Brain microvascular endothelial cell (primary cell): ENCODE data around the gene AGRN.

Experiments
- DNase-seq: peaks from one replicate; pipeline ENCODE4 v3.0.0-alpha.2; 2020
- H3K27ac ChIP-seq: fragments of 250-450 bp; sonication (Bioruptor Pico); 2 replicates; pipeline ENCODE4 v1.5.1; 2020; ENCODE audit warnings: mild to moderate bottlenecking, moderate library complexity
- H3K27me3 ChIP-seq: fragments of 250-450 bp; sonication (Bioruptor Pico); replicated peaks from 2 replicates; pipeline ENCODE4 v1.5.1; 2020; ENCODE audit warnings: mild to moderate bottlenecking
- H3K36me3 ChIP-seq: fragments of 250-450 bp; sonication (Bioruptor Pico); replicated peaks from 2 replicates; pipeline ENCODE4 v1.5.1; 2020; ENCODE audit warnings: mild to moderate bottlenecking
- H3K4me3 ChIP-seq: 2 replicates; pipeline ENCODE4 v1.5.1; 2011; ENCODE audit warnings: low read depth, mild to moderate bottlenecking, control low read depth, low read length, moderate library complexity
- CTCF ChIP-seq: IDR thresholded peaks from 2 replicates; pipeline ENCODE4 v1.5.1; 2011; ENCODE audit warnings: low read depth, mild to moderate bottlenecking, moderate library complexity, low read length, control low read depth, inconsistent platforms; ENCODE audit errors: missing control alignments
- in situ Hi-C: cut with HindIII; loops from 2 replicates; pipeline ENCODE4 v1.10.0; 2017; ENCODE audit warnings: low sequenced_read_pairs, low pct_ligation_motif_present

Gene AGRN

GRCh38 chr1:978069-978834 is 41.7 kb upstream of the AGRN start:
- in situ Hi-C loops, result no loop called here
- H3K27ac ChIP-seq, result no peak overlapping the region
- H3K36me3 ChIP-seq, result no peaks in the 10 kb centered on the region
- no peak for TF ChIP-seq CTCF
- no peak overlapping the region for H3K4me3 ChIP-seq
- DNase-seq, result no peak
- H3K27me3 ChIP-seq, result peaks cover 3% of the 10 kb centered on the region

GRCh38 chr1:978835-979743 is 40.8 kb upstream of the AGRN start:
- H3K27me3 ChIP-seq, result peaks cover 3% of the 10 kb centered on the region

GRCh38 chr1:979744-980072 is 40.2 kb upstream of the AGRN start:
- Histone ChIP-seq H3K4me3 (no peak overlapping the region), H3K27me3 (peaks cover 3% of the 10 kb centered on the region), H3K27ac (no peak overlapping the region), H3K36me3 (no peaks in the 10 kb centered on the region)
- TF ChIP-seq CTCF, result no peak
- DNase-seq, result no peak
- in situ Hi-C loops, result no loop called here

More at GRCh38 chr1:978835-979743, 40.8 kb upstream of the AGRN start:
- no peaks in the 10 kb centered on the region for H3K36me3 ChIP-seq
- no peak for DNase-seq
- TF ChIP-seq CTCF, result no peak
- H3K4me3 ChIP-seq, result no peak overlapping the region
- no peak overlapping the region for H3K27ac ChIP-seq
- in situ Hi-C loops, result no loop called here

- no peaks in the 10 kb centered on the region for H3K36me3 ChIP-seq
- DNase-seq, result no peak
- peaks cover 3% of the 10 kb centered on the region for H3K27me3 ChIP-seq
- H3K27ac ChIP-seq, result no peak overlapping the region
- in situ Hi-C loops, result no loop called here
- no peak for TF ChIP-seq CTCF
- no peak overlapping the region for H3K4me3 ChIP-seq
Observed at GRCh38 chr1:980137-980571, 39.8 kb upstream of the AGRN start.

- DNase-seq, result no peak
- TF ChIP-seq CTCF, result no peak
- H3K27me3 ChIP-seq, result peaks cover 3% of the 10 kb centered on the region
- no peak overlapping the region for H3K27ac ChIP-seq
- in situ Hi-C loops, result no loop called here
- H3K4me3 ChIP-seq, result no peak overlapping the region
- H3K36me3 ChIP-seq, result no peaks in the 10 kb centered on the region
Observed at GRCh38 chr1:980602-981395, 39.1 kb upstream of the AGRN start.
